HEK293T (cell line): ENCODE data around the gene HAX1.

Experiments used
- ARNT ChIP-seq: fragments of 450-650 bp; IDR thresholded peaks from 2 replicates; pipeline ENCODE4 v1.6.1; 2017; ENCODE audit warnings: mild to moderate bottlenecking
- BHLHE40 ChIP-seq: fragments of 450-650 bp; IDR thresholded peaks from 2 replicates; pipeline ENCODE4 v1.6.1; 2016; ENCODE audit warnings: mild to moderate bottlenecking, moderate library complexity, borderline replicate concordance
- CTBP1 ChIP-seq: fragments of 450-650 bp; IDR thresholded peaks from 2 replicates; pipeline ENCODE4 v1.6.1; 2016; ENCODE audit warnings: borderline replicate concordance
- ELF4 ChIP-seq: fragments of 450-650 bp; IDR thresholded peaks from 2 replicates; pipeline ENCODE4 v1.6.1; 2017; ENCODE audit warnings: antibody characterized with exemption
- FOXA1 ChIP-seq: fragments of 450-650 bp; IDR thresholded peaks from 2 replicates; pipeline ENCODE4 v1.6.1; 2016; ENCODE audit warnings: mild to moderate bottlenecking
- FOXK2 ChIP-seq: fragments of 450-650 bp; IDR thresholded peaks from 2 replicates; pipeline ENCODE4 v1.6.1; 2016; ENCODE audit warnings: mild to moderate bottlenecking
- FOXM1 ChIP-seq: fragments of 450-650 bp; IDR thresholded peaks from 2 replicates; pipeline ENCODE4 v1.6.1; 2017; ENCODE audit warnings: mild to moderate bottlenecking, borderline replicate concordance
- L3MBTL2 ChIP-seq: fragments of 450-650 bp; conservative IDR thresholded peaks from 2 replicates; pipeline ENCODE4 v1.6.1; 2016; ENCODE audit warnings: mild to moderate bottlenecking
- LEF1 ChIP-seq: fragments of 450-650 bp; IDR thresholded peaks from 2 replicates; pipeline ENCODE4 v1.6.1; 2017; ENCODE audit warnings: mild to moderate bottlenecking, borderline replicate concordance
- NFRKB ChIP-seq: fragments of 450-650 bp; IDR thresholded peaks from 2 replicates; pipeline ENCODE4 v1.6.1; 2016; ENCODE audit warnings: mild to moderate bottlenecking, moderate library complexity
- SP1 ChIP-seq: fragments of 450-650 bp; IDR thresholded peaks from 2 replicates; pipeline ENCODE4 v1.6.1; 2017
- SUZ12 ChIP-seq: fragments of 450-650 bp; IDR thresholded peaks from 2 replicates; pipeline ENCODE4 v1.6.1; 2016; ENCODE audit warnings: mild to moderate bottlenecking
- TARDBP ChIP-seq: fragments of 450-650 bp; IDR thresholded peaks from 2 replicates; pipeline ENCODE4 v1.6.1; 2016
- ZNF384 ChIP-seq: fragments of 450-650 bp; IDR thresholded peaks from 2 replicates; pipeline ENCODE4 v1.6.1; 2016

- TF ChIP-seq SUZ12 (no peak), ZNF384 (no peak), L3MBTL2 (no peak), SP1 (no peak), BHLHE40 (no peak), FOXM1 (no peak), FOXA1 (no peak), ELF4 (no peak), TARDBP (no peak), NFRKB (no peak), ARNT (no peak), LEF1 (no peak), FOXK2 (no peak), CTBP1 (no peak)
Measured at GRCh38 chr1:154270833-154271232, 1.6 kb upstream of the HAX1 start.
